Adrenal gland (tissue), 12 donors: ENCODE measurements around the gene SECISBP2L. TPM values are rescaled to one million over a fixed set of nuclear protein-coding genes. Genes with fewer than 3 reads are reported as not detected.

Source experiments
- DNase-seq, 7 donors: peaks; one replicate each; pipeline ENCODE4 v3.0.0-alpha.2; 2019 to 2020
- H3K27ac ChIP-seq, 5 donors: fragments of 200-600 bp; sonication (generic) in 4 of 5; 1 replicate in 3 of 5; 2 replicates in 2 of 5; pipeline versions ENCODE4 v1.5.1 to v1.8.0; 2016 to 2020; ENCODE audit warnings: mild to moderate bottlenecking in 1 of 5
- H3K27me3 ChIP-seq: fragments of 200-600 bp; 2 replicates; pipeline ENCODE4 v1.8.0; 2021
- H3K36me3 ChIP-seq, 2 donors: fragments of 200-600 bp; replicated peaks in 1 of 2; 1 replicate in 1 of 2; 2 replicates in 1 of 2; pipeline versions ENCODE4 v1.5.1 to v1.8.0; 2018 to 2022
- H3K4me1 ChIP-seq, 2 donors: fragments of 200-600 bp; replicated peaks in 1 of 2; 1 replicate in 1 of 2; 2 replicates in 1 of 2; pipeline versions ENCODE4 v1.5.1 to v1.8.0; 2018 to 2021
- H3K4me3 ChIP-seq, 4 donors: fragments of 200-600 bp; sonication (generic) in 3 of 4; one replicate each; pipeline ENCODE4 v1.5.1; 2016 to 2018
- H3K9me3 ChIP-seq, 3 donors: fragments of 200-600 bp; sonication (generic) in 1 of 3; replicated peaks in 1 of 3; 1 replicate in 2 of 3; 2 replicates in 1 of 3; pipeline versions ENCODE4 v1.5.1 to v1.8.0; 2016 to 2021
- POLR2A ChIP-seq, 2 donors: fragments of 450-650 bp; IDR thresholded peaks; one replicate each; pipeline ENCODE4 v1.6.1; 2017; ENCODE audit warnings: antibody characterized with exemption in 2 of 2, mild to moderate bottlenecking in 2 of 2, moderate library complexity in 1 of 2
- WGBS, 4 donors: extraction: QIAGEN DNeasy Blood & Tissue Kit in 2 of 4; methylation state at CpG; one replicate each; pipeline versions ENCODE4 v1.1.5 to v1.1.7; 2013 to 2017; 5-methylcytosine and 5-hydroxymethylcytosine counted together
- intact Hi-C, 2 donors: fragments of 100-400 bp; cut with DNase I; formaldehyde crosslinking; loops; one replicate each; pipeline versions ENCODE4 v1.14.1 to v1.15.0; 2022 to 2023
- polyA plus RNA-seq, 3 donors: library from polyadenylated mRNA; stranded (reverse); fragments of 200-250 nt in 2 of 3; fragments of 350-450 nt in 1 of 3; fragmentation: Illumina TruSeq in 1 of 3; extraction: RNeasy Lipid Tissue Mini Kit (QIAGEN cat#74804) in 1 of 3; gene quantifications; one replicate each; pipeline ENCODE4 v1.2.3, GENCODE V29; 2013 to 2014
- total RNA-seq, 9 donors: library from RNA; depleted of rRNA in 4 of 9; stranded (reverse); fragments of >200 nt in 4 of 9; fragments of 120-200 nt in 1 of 9; fragmentation: NEBNext Ultra II Directional in 1 of 9; extraction: Animal tissue kit (Norgen Biotek cat#: 25700) in 1 of 9; gene quantifications; one replicate each; pipeline versions ENCODE4 v1.1.0 to v1.2.4, GENCODE V29; 2013 to 2023
- TF ChIP-seq, protein P1 (sequence below), 6 experiments: fragments of 450-650 bp in 4 of 6; fragments of 200-600 bp in 2 of 6; sonication (generic) in 1 of 6; IDR thresholded peaks; 1 replicate in 5 of 6; 2 replicates in 1 of 6; pipeline versions ENCODE4 v1.5.1 to v1.8.0; 2016 to 2021; ENCODE audit warnings: antibody characterized with exemption in 6 of 6, mild to moderate bottlenecking in 2 of 6, moderate library complexity in 1 of 6
- donor health status: healthy with polysubstance abuse.
- donor health status: Bipolar disorder and iron deficiency.
- donor health status: DM: yes; HTN: yes; CAD: no.
- donor health status: DM: no; HTN: no; CAD: no.
- donor health status: DM: no; HTN: no; CAD: no.
- donor health status: DM: yes; HTN: yes; CAD: no.

Gene SECISBP2L
- total and polyA plus RNA-seq, 12 donors: 9.1 to 117 (median 44.2) TPM

DNA sequence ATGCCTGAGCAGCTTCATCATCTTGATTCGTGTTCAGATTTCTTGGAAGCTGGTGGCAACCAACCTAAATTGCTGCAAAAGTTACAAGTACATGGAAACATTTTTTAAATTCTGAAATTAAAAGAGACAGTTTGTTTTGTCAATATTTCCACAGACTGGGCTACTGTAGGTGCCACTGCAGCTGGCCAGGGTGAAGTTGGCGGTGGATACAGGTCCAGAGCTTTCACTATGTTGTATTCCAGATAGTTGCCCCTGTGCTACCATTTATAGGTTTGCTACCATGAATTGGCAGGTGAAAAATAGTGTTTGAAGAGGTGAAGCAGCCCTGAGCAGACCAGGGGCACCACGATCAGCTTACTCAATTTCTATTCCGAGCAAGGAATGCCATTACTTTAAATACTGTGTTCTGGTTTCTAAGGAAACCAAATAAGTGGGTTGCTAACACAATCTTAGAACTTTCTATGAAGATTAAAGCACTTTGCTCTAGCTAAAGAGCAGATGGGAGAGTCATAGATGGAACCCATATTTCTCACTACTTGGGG, 61.4 kb downstream of the SECISBP2L start:
- TF ChIP-seq, protein P1, sequence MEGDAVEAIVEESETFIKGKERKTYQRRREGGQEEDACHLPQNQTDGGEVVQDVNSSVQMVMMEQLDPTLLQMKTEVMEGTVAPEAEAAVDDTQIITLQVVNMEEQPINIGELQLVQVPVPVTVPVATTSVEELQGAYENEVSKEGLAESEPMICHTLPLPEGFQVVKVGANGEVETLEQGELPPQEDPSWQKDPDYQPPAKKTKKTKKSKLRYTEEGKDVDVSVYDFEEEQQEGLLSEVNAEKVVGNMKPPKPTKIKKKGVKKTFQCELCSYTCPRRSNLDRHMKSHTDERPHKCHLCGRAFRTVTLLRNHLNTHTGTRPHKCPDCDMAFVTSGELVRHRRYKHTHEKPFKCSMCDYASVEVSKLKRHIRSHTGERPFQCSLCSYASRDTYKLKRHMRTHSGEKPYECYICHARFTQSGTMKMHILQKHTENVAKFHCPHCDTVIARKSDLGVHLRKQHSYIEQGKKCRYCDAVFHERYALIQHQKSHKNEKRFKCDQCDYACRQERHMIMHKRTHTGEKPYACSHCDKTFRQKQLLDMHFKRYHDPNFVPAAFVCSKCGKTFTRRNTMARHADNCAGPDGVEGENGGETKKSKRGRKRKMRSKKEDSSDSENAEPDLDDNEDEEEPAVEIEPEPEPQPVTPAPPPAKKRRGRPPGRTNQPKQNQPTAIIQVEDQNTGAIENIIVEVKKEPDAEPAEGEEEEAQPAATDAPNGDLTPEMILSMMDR (IDR thresholded peaks at IDR 0.05): no peak
- no peak for TF ChIP-seq POLR2A (IDR thresholded peaks at IDR 0.05)
- Histone ChIP-seq H3K27me3 (no peaks in the 10 kb centered on the region), H3K4me1 (no peaks in the 10 kb centered on the region), H3K27ac (no peak overlapping the region), H3K9me3 (no peaks in the 10 kb centered on the region), H3K36me3 (no peaks in the 10 kb centered on the region), H3K4me3 (no peak overlapping the region)
- intact Hi-C loops: no loop called here
- no peak for DNase-seq
- WGBS, 4 donors: 64 to 77% (median 73%) methylated on average over 4 of the region's 4 CpGs

GRCh38 chr15:48984021-48984710, 62.1 kb downstream of the SECISBP2L start:
- no peaks in the 10 kb centered on the region for H3K9me3 ChIP-seq
- no peaks in the 10 kb centered on the region for H3K4me1 ChIP-seq
- no peak overlapping the region for H3K4me3 ChIP-seq
- WGBS, 4 donors: 77 to 93% (median 82%) methylated on average over 6 to 7 of the region's 7 CpGs
- no peak for DNase-seq
- intact Hi-C loops: no loop called here
- no peak for TF ChIP-seq POLR2A (IDR thresholded peaks at IDR 0.05)
- TF ChIP-seq, protein P1 (IDR thresholded peaks at IDR 0.05): no peak
- H3K27ac ChIP-seq: no peak overlapping the region
- H3K36me3 ChIP-seq: no peaks in the 10 kb centered on the region
- no peaks in the 10 kb centered on the region for H3K27me3 ChIP-seq

GRCh38 chr15:48983300-48983699, 62.9 kb downstream of the SECISBP2L start:
- TF ChIP-seq, protein P1 (IDR thresholded peaks at IDR 0.05): no peak
- no peak for TF ChIP-seq POLR2A (IDR thresholded peaks at IDR 0.05)
- no peaks in the 10 kb centered on the region for H3K36me3 ChIP-seq
- no peaks in the 10 kb centered on the region for H3K9me3 ChIP-seq
- H3K4me1 ChIP-seq: no peaks in the 10 kb centered on the region
- no peak for DNase-seq
- no peak overlapping the region for H3K4me3 ChIP-seq
- no peak overlapping the region for H3K27ac ChIP-seq
- 63 to 75% (median 71%) methylated on average over 5 of the region's 5 CpGs for WGBS, 4 donors
- H3K27me3 ChIP-seq: no peaks in the 10 kb centered on the region
- intact Hi-C loops: no loop called here

GRCh38 chr15:48981941-48982340, 64.3 kb downstream of the SECISBP2L start:
- DNase-seq: no peak
- WGBS, 4 donors: 57 to 79% (median 70%) methylated on average over 4 of the region's 4 CpGs
- intact Hi-C loops: no loop called here

More at GRCh38 chr15:48981941-48982340, 64.3 kb downstream of the SECISBP2L start:
- Histone ChIP-seq H3K27me3 (no peaks in the 10 kb centered on the region), H3K27ac (no peak overlapping the region), H3K36me3 (no peaks in the 10 kb centered on the region), H3K9me3 (no peaks in the 10 kb centered on the region), H3K4me3 (no peak overlapping the region), H3K4me1 (no peaks in the 10 kb centered on the region)
- no peak for TF ChIP-seq POLR2A (IDR thresholded peaks at IDR 0.05)
- TF ChIP-seq, protein P1 (IDR thresholded peaks at IDR 0.05): no peak
